ENCODE measurements around the gene CHPF.

The CHPF gene

DNA sequence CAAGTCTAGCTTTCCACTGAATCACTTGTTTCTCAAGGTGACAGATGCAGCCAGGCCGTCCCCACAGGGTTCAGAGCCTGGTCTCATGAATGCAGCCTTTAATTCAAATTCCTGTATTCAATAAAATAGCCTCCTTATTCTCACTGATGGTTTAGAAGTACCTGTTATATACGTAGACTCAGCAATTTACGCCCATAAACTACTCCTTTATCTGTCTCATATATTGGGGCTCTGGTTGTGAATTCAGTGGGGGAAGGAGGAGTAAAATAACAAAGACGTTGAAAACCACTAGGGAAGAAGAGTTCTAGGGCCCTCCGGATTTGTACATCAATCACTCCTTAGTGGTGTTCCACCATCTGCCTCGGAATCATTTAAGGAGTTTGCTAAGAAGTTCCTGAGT lies 26.0 kb upstream of the CHPF start:
- no peak for DNase-seq (ENCODE audit: extremely low read depth, insufficient read length)
- no peaks in the 10 kb centered on the region; the same call in 1 of the 2 replicates for H3K27me3 ChIP-seq (replicated peaks; ENCODE audit: control insufficient read depth, insufficient read depth, low read length)
- H3K36me3 ChIP-seq (ENCODE audit: control insufficient read depth, insufficient read depth, low read length), result no peaks in the 10 kb centered on the region
- no peak for TF ChIP-seq CTCF (IDR thresholded peaks at IDR 0.05; ENCODE audit: insufficient read depth, low read length, poor library complexity, severe bottlenecking)
- H3K4me3 ChIP-seq (replicated peaks; ENCODE audit: low read depth, low read length), result no peak overlapping the region

DNA sequence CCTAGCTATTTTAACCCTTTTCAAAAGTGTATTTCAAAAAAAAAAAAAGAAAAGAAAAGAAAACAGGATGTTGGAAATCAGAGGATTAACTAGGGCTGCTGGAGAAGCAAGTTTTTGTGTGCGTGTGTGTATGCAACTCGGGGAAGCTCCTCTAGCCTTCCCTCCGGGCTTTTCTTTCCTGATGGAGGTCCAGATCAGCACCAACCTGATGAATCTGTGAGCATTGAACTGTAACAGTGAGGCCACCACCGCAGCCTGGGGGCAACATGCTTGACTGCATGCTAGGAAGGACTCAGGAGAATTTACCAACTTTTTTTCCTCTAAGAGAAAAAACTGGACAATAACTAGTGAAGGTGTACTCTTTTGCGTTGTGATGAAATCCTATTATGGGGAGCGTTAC lies 25.4 kb upstream of the CHPF start:
- H3K36me3 ChIP-seq (ENCODE audit: control insufficient read depth, insufficient read depth, low read length), result no peaks in the 10 kb centered on the region
- no peak for DNase-seq (ENCODE audit: extremely low read depth, insufficient read length)
- no peaks in the 10 kb centered on the region; the same call in none of the 2 replicates for H3K27me3 ChIP-seq (replicated peaks; ENCODE audit: control insufficient read depth, insufficient read depth, low read length)
- H3K4me3 ChIP-seq (replicated peaks; ENCODE audit: low read depth, low read length), result no peak overlapping the region
- TF ChIP-seq CTCF (IDR thresholded peaks at IDR 0.05; ENCODE audit: insufficient read depth, low read length, poor library complexity, severe bottlenecking), result no peak

DNA sequence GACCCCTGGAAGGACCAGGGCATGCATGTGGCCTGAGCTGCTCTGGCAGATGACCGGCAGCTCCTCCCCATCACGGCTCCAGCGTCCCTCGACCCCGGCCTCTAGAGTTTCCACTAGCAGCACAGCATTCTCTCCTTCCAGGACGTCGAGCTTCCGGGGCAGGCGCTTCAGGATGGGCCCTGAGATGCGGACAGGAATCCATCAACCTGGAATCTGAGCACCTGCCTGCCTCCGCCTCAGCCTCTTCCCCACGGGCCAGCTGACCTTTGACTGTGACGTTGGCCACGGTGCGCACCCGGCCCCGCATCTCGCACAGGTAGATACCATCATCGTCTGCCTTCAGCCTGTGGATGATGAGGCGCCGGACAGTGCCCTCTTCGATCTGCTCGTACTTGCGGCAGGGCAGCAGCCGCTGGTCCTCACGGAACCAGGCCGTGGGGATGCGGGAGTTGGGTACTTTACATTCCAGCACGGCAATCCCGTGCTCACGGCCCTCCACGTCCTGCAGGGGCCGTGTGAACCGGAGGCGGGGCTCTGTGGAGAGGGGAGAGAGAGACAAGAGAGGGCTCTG lies 24.3 kb upstream of the CHPF start:
- H3K27me3 ChIP-seq (replicated peaks; ENCODE audit: control insufficient read depth, insufficient read depth, low read length), result peaks cover 1% of the 10 kb centered on the region
- H3K4me3 ChIP-seq (replicated peaks; ENCODE audit: low read depth, low read length), result no peak overlapping the region
- no peak for TF ChIP-seq CTCF (IDR thresholded peaks at IDR 0.05; ENCODE audit: insufficient read depth, low read length, poor library complexity, severe bottlenecking)
- no peaks in the 10 kb centered on the region for H3K36me3 ChIP-seq (ENCODE audit: control insufficient read depth, insufficient read depth, low read length)
- no peak for DNase-seq (ENCODE audit: extremely low read depth, insufficient read length)

DNA sequence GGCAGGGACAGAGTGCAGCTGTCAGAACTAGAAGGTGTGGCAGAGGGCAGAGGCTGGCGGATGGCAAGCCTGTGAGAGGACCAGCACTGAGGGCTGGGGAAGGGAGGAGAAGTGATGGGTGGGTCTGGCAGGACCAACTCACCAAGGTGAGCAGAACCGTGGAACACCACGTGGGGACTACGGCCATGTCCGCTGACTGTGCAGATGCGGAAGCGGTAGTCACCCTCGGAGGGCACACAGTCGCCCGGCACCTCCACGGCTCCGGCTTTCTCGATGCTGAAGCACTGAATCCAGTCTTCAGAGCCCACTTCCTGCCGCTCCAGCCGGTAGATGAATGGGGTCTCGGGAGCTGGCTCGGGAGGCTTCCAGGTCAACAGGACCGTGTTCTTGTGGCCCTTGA lies 23.5 kb upstream of the CHPF start:
- no peak for DNase-seq (ENCODE audit: extremely low read depth, insufficient read length)
- Histone ChIP-seq H3K36me3 (ENCODE audit: control insufficient read depth, insufficient read depth, low read length) (no peaks in the 10 kb centered on the region), H3K4me3 (replicated peaks; ENCODE audit: low read depth, low read length) (no peak overlapping the region), H3K27me3 (replicated peaks; ENCODE audit: control insufficient read depth, insufficient read depth, low read length) (peaks cover 1% of the 10 kb centered on the region)
- TF ChIP-seq CTCF (IDR thresholded peaks at IDR 0.05; ENCODE audit: insufficient read depth, low read length, poor library complexity, severe bottlenecking), result no peak

DNA sequence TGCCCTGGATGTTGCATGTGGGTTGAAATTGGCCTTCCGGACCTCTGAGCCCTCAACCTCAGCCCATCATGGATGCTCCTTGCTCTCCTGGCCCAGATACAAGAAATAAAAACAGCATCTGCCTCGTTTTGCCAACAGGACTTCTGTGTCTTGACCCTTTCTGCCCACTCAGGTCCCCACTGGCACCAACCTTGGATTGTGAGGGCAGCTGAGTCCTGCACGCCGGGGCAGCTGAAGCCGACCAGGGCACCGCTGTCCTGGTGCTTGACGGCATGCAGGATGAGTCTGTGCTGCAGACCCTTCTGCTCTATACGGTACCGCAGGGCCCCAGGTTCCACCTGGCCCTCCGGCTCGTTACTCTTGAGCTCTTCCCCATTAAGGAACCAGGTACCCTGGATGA lies 23.0 kb upstream of the CHPF start:
- Histone ChIP-seq H3K27me3 (replicated peaks; ENCODE audit: control insufficient read depth, insufficient read depth, low read length) (peaks cover 1% of the 10 kb centered on the region), H3K4me3 (replicated peaks; ENCODE audit: low read depth, low read length) (no peak overlapping the region), H3K36me3 (ENCODE audit: control insufficient read depth, insufficient read depth, low read length) (no peaks in the 10 kb centered on the region)
- DNase-seq (ENCODE audit: extremely low read depth, insufficient read length), result no peak
- no peak for TF ChIP-seq CTCF (IDR thresholded peaks at IDR 0.05; ENCODE audit: insufficient read depth, low read length, poor library complexity, severe bottlenecking)
